ENCODE results near the gene GCHFR. TPM values are rescaled to one million over a fixed set of nuclear protein-coding genes. Genes with fewer than 3 reads are reported as not detected.
A peak's percentile ranks its signal among the peaks of the same experiment; 100 is the strongest.

GCHFR gene
- total and polyA plus RNA-seq, 10 of the 15 experiments (the other 5 are each of a cell fraction or from before 2014, with no cell fraction given): 10.5 to 94.0 (median 35.3) TPM

DNA sequence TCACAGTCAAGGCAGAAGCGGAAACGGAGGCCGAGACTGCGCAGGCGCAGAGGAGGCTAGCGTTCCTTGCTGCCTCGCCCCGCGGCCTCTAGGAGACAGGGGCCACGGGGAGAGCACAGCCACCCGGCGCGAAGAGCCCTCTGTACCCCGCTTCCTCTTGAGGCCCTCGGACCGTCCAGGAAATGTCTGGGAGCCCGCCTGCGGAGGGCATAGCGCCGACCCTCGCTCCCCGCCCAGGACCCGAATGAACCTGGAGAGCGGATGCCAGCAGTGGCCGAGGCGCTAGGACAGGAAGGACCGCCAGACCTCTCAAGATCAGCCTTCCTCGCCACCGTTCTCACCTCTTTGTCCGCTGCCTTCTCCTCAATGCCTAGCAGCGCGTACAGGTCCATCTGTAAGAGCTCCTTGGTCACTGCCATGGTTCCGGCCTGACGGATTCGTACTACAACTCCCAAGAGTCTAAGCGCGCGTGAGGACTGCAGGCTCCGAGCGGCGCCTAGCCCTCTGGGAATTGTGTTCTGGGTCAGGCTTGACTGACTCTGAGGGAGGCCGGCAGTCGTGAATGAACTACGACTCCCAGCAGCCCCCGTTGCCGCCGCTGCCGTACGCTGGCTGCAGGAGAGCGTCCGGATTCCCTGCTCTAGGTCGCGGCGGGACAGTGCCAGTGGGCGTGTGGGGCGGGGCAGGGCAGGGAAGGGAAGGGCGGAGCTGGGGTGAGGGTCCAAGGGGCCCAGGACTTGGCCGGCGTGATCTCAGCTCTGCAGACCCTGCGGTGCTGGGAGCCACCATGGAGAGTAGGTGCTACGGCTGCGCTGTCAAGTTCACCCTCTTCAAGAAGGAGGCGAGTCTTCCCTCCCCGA lies 43.4 kb downstream of the GCHFR start, which contains the start of the genes DNAJC17 and ZFYVE19 (continued):
- TF ChIP-seq, protein P1, sequence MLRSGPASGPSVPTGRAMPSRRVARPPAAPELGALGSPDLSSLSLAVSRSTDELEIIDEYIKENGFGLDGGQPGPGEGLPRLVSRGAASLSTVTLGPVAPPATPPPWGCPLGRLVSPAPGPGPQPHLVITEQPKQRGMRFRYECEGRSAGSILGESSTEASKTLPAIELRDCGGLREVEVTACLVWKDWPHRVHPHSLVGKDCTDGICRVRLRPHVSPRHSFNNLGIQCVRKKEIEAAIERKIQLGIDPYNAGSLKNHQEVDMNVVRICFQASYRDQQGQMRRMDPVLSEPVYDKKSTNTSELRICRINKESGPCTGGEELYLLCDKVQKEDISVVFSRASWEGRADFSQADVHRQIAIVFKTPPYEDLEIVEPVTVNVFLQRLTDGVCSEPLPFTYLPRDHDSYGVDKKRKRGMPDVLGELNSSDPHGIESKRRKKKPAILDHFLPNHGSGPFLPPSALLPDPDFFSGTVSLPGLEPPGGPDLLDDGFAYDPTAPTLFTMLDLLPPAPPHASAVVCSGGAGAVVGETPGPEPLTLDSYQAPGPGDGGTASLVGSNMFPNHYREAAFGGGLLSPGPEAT (IDR thresholded peaks at IDR 0.05; ENCODE audit: low read depth): peak; percentile 52; the same call in 1 of the 2 replicates
- TF ChIP-seq SRF (IDR thresholded peaks at IDR 0.05; ENCODE audit: low read depth in 2 of 2, low read length in 2 of 2): no peak
- no peak for TF ChIP-seq CBFB (IDR thresholded peaks at IDR 0.05; ENCODE audit: low read depth)
- TF ChIP-seq ZNF24 (IDR thresholded peaks at IDR 0.05): no peak
- TF ChIP-seq PAX8 (IDR thresholded peaks at IDR 0.05): no peak; the same call in 1 of the 2 replicates
- no peak for TF ChIP-seq EP300 (IDR thresholded peaks at IDR 0.05; ENCODE audit: borderline replicate concordance in 1 of 2, control insufficient read depth in 1 of 2, low read depth in 2 of 2, low read length in 2 of 2)
- TF ChIP-seq KAT2A (conservative IDR thresholded peaks at IDR 0.05; ENCODE audit: control insufficient read depth, low read depth, low read length): no peak
- no peak for TF ChIP-seq PBX3 (IDR thresholded peaks at IDR 0.05; ENCODE audit: insufficient replicate concordance, low read depth, low read length)
- peak; percentile 68 for TF ChIP-seq NRF1 (conservative IDR thresholded peaks at IDR 0.05; ENCODE audit: low read depth, low read length)
- TF ChIP-seq POLR2AphosphoS2 (IDR thresholded peaks at IDR 0.05; ENCODE audit: low read depth, low read length): peak; percentile 68
- TF ChIP-seq SMAD5 (IDR thresholded peaks at IDR 0.05; ENCODE audit: low read depth): peak; percentile 83
- TF ChIP-seq RB1 (IDR thresholded peaks at IDR 0.05; ENCODE audit: borderline replicate concordance): peak; percentile 52
- TF ChIP-seq, protein P2, sequence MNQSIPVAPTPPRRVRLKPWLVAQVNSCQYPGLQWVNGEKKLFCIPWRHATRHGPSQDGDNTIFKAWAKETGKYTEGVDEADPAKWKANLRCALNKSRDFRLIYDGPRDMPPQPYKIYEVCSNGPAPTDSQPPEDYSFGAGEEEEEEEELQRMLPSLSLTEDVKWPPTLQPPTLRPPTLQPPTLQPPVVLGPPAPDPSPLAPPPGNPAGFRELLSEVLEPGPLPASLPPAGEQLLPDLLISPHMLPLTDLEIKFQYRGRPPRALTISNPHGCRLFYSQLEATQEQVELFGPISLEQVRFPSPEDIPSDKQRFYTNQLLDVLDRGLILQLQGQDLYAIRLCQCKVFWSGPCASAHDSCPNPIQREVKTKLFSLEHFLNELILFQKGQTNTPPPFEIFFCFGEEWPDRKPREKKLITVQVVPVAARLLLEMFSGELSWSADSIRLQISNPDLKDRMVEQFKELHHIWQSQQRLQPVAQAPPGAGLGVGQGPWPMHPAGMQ (IDR thresholded peaks at IDR 0.05; ENCODE audit: borderline replicate concordance): no peak
- no peak for TF ChIP-seq MEF2A (IDR thresholded peaks at IDR 0.05; ENCODE audit: insufficient read depth, low read depth, low read length)
- TF ChIP-seq RCOR1 (conservative IDR thresholded peaks at IDR 0.05; ENCODE audit: low read depth, low read length): no peak
- TF ChIP-seq YBX1 (IDR thresholded peaks at IDR 0.05): no peak
- peak; percentile 70; the same call in 1 of the 2 replicates for TF ChIP-seq DPF2 (IDR thresholded peaks at IDR 0.05)
- TF ChIP-seq, protein P3, sequence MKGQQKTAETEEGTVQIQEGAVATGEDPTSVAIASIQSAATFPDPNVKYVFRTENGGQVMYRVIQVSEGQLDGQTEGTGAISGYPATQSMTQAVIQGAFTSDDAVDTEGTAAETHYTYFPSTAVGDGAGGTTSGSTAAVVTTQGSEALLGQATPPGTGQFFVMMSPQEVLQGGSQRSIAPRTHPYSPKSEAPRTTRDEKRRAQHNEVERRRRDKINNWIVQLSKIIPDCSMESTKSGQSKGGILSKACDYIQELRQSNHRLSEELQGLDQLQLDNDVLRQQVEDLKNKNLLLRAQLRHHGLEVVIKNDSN (IDR thresholded peaks at IDR 0.05; ENCODE audit: borderline replicate concordance, extremely low read length, insufficient read depth, low read depth, low read length): no peak
- no peak for TF ChIP-seq BCL3 (IDR thresholded peaks at IDR 0.05; ENCODE audit: borderline replicate concordance, insufficient read depth, low read depth, low read length, poor library complexity, severe bottlenecking)
- TF ChIP-seq CBX3 (IDR thresholded peaks at IDR 0.05; ENCODE audit: borderline replicate concordance, low read depth): no peak
